NCI-H524 (cell line): ENCODE results near the gene IFNG.

Source experiments
- DNase-seq, 2 experiments: peaks; one replicate each; lab custom pipeline; 2025; lab: John Stamatoyannopoulos, UW

The IFNG gene

DNA sequence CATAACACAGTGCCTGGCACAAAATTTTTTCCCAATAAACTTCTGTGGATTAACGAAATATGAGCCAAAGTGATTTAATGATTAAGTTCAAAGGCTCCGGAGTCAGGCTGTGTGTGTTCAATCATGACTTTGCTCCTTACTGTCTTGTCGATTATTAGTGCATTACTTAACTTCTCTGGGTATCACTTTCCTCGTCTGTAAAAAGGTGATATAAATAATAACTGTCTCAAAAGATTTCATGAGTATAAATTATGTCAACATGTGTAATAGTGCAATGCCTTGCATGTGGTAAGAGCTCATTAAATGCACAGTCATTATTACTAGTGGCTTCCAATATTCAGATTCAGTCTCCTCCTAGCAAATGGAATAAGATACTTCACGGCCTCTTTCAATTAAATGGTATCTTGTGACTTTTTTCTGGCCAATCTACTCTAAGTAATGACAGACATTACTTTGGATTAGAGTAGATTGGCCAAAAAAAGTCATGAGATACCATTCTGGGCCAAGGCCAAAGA is 6.8 kb upstream of the IFNG start:
- no peak for DNase-seq

DNA sequence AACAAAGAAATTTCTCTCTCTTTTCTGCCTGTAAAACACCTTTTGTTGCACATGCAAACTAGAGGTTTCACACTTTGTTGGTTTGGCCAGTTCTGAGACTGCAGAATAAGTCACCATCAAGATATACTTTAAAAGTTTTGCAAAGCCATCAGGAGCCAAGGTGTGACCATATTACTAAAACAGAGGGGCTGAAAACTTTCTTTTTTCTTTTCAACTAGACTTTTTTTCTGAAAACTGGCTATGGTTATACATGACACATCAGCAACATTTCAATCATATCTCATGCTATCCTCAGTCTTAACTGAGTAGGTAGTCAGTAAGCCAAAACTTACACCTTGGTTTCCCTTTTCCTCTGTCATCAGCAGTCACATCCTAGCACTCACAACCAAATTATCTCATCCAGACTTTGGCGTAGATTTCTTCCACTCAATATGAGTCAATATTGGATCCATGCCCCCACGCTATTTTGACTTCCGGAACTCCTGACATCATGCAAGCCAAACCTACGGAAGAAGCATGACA is 4.1 kb upstream of the IFNG start:
- DNase-seq: no peak

DNA sequence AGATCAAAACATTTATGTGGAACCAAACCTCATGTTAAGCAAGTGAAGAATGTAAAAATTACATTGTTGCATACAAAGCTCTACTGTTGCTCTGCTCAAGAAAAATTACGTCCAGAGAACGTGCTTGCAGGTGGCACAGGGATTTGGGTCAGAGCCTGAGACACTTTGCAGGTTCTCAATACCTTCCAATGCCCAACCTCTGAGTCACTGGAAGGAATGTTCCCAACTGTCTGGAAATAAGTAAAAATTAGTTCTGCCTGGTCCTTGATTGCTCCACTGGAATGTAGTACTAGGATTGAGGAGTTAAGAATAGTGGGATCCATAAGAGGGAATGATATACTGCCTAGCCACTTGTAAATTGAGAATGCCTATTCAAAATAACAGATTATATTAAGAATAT is 2.8 kb upstream of the IFNG start:
- no peak for DNase-seq

DNA sequence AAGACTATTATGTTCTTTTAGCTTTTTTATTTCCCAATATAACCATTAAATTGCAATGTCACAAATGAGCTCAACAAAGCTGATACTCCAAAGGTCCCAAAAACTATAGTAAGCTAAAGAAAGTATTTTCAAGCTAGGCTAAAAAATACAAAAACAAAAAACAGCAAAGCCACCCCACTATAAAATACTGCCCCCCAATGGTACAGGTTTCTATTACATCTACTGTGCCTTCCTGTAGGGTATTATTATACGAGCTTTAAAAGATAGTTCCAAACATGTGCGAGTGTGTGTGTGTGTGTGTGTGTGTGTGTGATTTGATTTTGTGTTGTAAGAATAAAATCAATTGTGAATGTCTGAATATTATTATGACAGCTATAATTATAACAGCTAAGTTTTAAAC is 1.1 kb downstream of the IFNG start:
- DNase-seq: peak in 1 of 2 experiments; percentile 24

- no peak for DNase-seq
Observed at GRCh38 chr12:68157380-68157779, 2.2 kb downstream of the IFNG start.

DNA sequence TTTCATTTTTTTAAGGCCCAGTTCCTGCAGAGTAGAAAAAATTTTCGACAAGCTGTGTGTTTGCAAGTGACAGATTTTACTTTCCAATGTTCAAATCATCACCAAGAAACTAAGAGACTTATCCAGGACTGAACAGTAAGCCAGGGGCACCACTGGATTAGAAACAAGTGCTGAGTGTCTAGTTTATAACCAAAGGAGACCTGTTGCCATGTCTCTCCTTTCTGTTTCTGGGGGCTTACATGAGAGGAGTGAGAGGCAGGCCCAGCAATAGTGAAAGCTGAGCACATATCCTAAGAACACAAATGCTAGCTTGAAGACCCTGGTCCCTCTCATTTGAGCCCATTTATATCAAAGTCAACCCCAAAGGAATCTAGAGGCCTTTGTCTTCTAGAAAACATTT is 2.9 kb downstream of the IFNG start:
- DNase-seq: no peak

GRCh38 chr12:68154779-68155178 is 4.8 kb downstream of the IFNG start:
- DNase-seq: peak in 1 of 2 experiments; percentile 17

GRCh38 chr12:68148261-68148951 is 11.1 kb downstream of the IFNG start:
- no peak for DNase-seq

- peak; percentile 87 to 98 for DNase-seq
Observed at GRCh38 chr12:68140556-68140955, 19.0 kb downstream of the IFNG start.

DNA sequence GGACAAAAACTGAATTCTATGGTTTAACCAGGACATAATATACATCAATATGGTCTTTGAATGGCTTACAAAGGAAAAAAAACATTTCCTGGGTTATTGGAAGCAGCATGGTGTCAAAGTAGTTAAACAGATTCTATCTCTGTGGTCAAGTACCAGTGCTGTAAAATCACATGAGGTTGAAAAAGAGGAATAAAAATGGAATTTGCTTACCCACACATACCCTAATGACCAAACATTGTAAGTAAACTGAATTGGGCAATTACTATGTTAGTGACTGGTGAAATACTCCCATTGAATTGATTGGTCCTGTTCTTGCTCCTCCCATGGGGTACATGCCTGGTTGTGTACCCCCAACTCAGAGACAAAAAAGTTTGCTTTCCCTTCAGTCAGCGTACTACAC is 19.6 kb downstream of the IFNG start:
- DNase-seq: no peak

GRCh38 chr12:68139001-68139400 is 20.5 kb downstream of the IFNG start:
- DNase-seq: no peak

GRCh38 chr12:68138480-68138879 is 21.1 kb downstream of the IFNG start:
- no peak for DNase-seq

- no peak for DNase-seq
Observed at GRCh38 chr12:68137335-68137830, 22.2 kb downstream of the IFNG start.

GRCh38 chr12:68135520-68135919 is 24.0 kb downstream of the IFNG start:
- DNase-seq: no peak

GRCh38 chr12:68131867-68132414 is 27.6 kb downstream of the IFNG start:
- no peak for DNase-seq

DNA sequence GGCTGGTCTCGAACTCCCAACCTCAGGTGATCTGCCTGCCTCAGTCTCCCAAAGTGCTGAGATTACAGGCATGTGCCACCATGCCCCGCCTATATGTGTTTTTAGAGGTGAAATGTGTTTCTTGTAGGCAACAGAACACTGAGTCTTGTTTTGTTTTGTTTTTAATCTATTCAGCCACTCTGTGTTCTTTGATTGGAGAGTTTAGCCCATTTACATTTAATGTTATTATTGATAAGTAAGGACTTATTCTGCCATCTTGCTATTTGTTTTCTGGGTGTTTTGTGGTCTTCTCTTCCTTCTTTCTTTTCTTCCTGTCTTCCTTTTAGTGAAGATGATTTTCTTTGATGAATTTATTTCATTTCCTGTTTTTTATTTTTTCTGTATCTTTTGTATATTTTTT is 29.6 kb downstream of the IFNG start:
- DNase-seq: no peak

DNA sequence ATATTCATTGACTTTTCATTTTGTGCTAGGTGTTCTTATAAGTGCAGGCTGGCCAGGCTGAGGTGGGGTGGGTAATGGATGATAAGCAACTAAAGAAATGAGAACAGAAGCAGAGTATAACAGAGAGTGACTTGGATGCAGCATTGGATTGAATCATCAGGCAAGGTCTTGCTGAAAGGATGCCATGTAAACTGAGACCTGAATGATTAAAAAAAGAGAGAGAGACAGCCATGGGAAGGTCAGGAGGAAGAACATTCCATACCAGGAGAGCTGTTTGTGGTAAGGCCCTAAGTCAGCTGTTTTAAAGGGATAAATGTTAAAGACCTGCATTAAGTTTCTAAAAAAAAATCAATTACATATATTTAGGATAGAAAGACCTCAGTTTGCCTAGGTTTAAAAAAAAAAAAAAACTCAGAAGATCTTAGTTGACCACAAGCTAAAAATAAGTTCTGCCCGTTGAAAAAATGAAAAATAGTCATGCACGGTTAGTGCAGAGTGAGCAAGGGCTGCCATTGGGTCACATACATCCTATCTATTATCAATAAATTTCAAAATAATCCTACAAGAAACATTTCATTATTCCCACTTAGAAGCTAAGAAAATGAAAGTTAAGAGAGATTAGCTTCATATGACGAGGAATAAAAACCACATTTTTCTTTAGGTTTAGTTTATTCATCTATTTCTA is 37.2 kb downstream of the IFNG start:
- DNase-seq: no peak

DNA sequence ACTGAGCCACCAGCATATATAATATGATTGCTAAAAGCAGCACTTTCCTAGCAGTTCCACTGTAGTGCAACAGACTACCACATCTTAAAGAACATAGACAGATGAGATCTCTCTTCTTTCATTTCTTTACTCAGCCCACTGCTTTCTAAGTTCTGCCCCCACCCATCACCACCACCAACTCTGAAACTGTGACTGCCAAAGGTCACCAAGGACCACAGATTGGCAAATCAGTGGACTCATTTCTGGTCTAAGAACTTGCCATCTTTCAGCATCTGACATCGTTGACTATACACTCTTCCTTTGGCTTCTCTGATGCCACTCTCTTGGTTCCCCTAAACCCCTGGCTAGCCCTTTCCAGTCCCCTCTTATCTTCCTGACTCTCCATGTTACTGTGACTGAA is 38.4 kb downstream of the IFNG start:
- DNase-seq: no peak

DNA sequence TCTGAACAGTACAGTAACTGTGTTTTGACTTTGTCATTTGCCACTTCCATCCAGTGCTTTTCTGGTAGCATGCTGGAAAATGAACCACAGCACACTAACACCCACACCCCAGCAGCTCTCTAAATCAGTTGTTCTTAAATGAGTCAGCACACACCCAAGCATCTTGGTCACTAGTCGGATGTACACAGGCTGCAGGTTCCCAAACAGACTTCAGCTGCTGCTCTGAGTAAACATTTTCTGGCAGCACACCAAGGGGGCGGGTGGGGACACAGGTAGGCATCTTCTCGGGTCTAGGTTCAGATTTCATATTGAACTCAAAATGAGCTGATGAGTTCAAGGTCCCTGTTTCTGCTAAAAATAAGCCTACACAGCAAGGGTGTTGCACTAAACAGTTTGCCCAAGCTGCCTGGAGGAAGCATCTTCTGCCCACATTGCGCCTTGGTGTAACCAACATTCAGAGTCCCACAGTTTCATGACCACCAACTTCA is 39.8 kb downstream of the IFNG start:
- no peak for DNase-seq

GRCh38 chr12:68119250-68119649 is 40.3 kb downstream of the IFNG start:
- no peak for DNase-seq

DNA sequence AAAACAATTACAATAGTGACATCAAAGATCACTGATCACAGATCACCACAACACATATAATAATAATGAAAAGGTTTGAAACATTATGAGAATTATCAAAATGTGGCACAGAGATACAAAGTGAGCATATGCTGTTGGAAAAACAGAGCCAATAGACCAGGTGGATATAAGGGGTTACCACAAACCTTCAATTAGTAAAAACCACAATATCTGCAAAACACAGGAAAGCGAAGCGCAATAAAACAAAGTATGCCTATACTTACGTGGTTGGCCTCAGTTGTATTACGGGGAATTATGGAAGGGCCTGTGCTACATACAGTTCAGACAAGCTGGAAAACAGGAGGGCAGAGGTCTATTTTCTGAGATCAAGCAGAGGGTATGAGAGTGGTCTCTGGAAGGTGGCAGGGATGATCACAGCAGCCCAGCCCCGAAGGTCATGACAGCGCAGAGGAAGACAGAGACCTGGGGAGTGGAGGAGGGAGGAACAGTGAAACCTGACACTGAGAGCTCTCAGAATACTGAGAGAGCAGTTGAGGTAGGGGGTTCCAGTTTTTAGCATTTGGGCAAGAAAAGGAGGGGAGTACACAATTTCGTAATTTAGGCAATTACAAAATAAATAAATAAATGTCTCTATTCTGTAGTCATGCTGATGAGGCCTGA is 41.3 kb downstream of the IFNG start:
- DNase-seq: no peak

DNA sequence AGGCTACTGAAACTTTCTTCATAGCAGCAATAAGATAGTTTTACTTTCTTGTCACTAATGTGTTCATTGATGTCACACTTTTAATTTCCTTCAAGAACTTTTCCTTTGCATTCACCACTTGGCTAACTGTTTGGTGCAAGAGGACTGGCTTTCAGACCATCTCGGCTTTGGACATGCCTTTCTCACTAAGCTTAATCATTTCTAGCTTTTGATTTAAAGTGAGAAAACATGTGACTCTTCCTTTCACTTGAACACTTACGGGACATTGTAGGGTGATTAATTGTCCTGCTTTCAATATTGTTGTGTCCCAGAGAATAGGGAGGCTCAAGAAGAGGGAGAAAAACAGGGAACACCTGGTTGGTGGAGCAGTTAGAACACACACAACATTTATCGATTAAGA is 41.9 kb downstream of the IFNG start:
- DNase-seq: no peak
